GM18520 (cell line): ENCODE results near the gene ADAMTS2.
"Not testable (repeated sequence)": the region's sequence is repeated elsewhere in the genome, so short reads cannot be mapped to it uniquely, and the experiment has no call there.

Experiments used
- ATAC-seq: cut with Tn5 transposase; IDR thresholded peaks from one replicate; pipeline ENCODE4 v1.9.1; 2021; ENCODE audit not compliant: unreplicated experiment

ADAMTS2 gene

DNA sequence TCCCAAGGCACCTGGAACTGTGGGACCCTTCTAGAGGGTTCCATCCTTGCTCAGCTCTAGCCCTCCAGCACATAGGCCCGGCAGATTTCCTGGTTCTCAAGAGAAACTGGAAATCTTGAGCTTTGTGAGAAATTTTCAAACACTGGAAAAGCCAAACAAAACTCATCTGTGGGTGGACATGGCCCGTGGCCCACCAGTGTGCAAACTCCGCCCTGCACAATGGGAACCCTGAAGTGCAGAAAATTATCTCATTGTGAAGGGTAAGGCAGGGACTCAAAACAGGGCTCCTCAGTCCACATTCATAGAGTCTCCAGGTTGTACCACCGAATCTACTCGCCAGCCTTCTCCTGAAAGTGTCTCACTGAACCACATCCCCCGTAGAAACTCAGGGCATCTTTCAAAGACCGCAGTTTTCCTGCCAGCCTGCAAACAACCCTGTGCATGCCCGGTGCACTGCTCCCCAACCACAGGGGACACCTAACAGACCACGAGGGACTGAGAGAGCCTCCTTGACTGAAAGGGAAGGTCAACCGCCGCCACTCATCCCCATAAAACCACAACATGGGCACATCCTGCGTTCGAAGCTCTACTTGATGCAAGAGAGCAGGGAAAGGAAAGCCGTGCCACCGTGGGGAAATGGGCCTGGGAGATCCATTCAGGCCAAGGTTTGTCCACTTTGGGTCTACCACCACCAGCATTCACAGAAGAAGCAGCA lies 18.1 kb downstream of the ADAMTS2 start:
- no peak for ATAC-seq

DNA sequence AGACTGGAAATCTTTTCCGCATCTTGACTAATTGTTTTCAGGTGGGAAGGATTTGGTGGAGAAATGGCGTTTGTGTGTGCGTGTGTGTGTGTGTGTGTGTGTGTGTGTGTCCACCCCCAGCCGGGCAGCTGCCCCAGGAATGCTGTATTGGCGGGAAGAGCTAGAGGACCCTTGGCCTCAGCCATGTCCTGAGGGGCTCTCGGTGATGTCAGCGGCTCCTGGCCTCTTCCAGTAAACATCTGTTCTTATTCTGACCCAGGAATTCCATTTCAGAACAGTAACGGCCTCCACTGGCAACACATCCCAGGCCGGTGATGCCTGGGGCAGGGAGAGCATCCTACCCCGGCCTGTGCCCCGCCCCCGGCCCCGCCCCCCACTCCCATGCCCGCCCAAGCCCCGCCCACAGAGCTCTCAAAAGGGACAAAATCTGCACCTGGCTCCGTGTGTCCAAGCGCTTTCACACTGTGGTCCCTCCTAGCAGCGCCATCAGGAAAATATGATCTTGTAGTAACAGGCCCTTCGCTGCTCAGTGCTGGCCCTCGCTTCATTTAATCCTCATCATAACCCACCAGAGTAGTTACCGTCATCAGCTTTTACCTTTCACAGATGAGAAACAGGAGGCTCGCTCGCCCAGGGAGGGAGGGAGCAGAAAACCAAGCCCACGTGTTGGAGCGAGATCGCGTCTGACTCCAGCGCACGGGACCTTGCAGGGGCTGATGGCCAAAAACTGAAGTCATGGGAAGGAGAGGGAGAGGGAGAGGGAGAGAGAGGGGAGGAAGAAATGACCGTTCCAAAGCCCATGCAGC lies 18.9 kb downstream of the ADAMTS2 start:
- no peak for ATAC-seq

DNA sequence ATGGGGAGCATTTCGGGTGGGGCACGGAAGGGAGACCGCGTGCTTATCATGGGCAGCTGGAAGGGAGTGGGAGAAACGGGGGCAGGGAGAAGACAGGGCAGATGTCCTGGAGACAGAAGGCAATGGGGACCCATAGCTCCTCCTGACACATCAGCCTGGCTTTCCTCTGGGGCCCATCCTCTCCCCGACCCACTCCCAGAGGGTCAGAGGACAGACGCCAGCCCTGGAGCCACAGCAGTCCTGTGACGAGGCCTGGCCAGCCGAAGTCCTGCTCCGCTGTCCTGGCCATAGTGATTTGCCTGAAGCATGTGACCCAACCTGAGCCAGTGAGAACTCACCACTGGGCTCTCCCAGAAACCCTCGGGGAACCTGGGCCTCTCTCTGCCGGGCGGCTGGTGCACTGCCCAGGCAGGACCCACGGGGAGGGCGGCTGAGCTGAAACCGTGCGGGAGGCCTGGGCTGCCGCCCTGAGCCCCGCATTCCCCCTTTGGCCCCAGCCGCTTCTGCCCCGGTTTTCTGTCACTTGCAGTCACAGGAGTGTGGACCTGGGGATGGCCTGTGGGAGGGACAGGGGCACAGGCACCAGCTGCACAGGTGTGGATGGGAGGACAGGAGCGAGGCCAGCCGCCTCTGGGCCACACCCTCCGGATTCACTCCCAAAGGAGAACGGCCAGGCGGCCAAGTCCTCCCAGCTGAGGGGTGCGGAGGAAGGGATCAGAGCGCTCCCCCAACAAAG lies 19.8 kb downstream of the ADAMTS2 start:
- ATAC-seq: no peak

DNA sequence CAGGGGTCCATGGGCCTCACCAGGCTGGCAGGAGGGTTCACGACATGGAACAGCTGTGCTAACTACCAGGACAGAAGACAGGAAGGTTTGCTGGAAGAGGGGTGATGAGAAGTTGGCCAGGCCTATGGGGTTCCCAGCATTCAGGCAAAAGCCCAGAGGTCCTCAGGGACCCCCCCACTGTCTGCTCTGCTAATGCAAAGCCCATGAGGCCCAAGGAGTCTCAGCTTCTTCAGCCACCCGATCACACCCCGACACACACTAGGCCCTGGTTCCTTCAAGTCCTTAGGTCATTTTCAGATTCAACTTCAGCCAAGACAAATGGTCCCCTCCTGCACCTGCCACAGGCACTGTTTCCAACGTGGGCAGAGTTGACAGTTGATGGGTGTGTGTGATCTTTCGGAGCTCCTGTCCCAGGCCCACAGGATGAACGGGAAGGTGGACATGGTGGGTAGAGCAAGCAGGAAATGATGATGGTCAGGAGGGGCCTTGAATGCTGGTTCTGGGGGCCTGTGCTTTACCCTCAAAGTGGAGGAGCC lies 20.4 kb downstream of the ADAMTS2 start:
- ATAC-seq: no peak

DNA sequence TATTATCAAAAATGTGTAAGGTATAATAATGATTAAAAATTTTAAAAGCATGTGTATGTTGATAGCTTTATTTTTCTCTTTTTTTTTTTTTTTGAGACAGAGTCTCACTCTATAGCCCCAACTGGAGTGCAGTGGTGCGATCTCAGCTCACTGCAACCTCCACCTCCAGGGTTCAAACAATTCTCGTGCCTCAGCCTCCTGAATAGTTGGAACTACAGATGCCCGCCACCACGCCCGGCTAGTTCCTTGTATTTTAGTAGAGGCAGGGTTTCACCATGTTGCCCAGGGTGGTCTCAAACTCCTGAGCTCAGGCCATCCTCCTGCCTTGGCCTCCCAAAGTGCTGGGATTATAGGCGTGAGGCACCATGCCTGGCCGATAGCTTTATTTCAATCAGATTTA lies 20.9 kb downstream of the ADAMTS2 start:
- not testable (repeated sequence) for ATAC-seq

DNA sequence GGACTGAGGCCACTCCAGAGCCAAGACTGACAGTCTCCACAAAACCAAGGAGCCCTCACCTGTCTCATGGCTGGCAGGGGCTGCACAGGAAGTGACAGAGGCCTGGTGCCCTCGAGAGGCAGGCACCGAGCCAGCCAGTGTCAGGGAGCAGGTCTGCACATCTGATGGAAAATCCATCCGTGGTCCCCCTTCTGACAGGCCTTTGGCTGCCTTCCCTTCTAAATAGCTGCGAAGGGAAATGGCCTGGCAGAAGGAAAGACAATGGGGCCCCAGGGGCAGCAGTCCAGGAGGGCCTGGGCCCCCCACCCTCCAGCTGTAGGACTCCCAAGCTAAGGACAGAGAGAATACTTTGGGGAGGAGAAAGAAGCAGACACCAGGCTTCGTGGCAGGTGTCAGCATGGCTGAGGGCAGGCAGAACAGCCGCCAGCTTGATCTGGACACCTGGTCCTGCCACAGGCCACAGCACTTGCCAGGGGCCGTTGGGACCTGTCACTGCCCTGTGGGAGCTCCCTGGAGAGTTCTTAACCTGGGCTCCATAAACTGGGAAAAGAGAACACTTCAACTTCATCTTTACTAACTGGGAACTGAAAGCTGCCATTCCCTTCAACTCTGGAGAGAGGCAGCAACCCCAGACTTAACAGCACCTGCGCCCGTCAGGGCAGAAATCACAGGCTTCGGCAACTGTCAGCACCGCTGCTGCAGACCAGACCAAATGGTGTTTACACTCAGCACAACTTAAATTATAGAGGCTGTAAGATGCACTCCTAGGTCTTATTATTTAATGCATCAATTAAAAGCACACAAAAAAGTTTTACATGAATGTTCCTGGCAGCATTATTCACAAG lies 22.0 kb downstream of the ADAMTS2 start:
- ATAC-seq: no peak

DNA sequence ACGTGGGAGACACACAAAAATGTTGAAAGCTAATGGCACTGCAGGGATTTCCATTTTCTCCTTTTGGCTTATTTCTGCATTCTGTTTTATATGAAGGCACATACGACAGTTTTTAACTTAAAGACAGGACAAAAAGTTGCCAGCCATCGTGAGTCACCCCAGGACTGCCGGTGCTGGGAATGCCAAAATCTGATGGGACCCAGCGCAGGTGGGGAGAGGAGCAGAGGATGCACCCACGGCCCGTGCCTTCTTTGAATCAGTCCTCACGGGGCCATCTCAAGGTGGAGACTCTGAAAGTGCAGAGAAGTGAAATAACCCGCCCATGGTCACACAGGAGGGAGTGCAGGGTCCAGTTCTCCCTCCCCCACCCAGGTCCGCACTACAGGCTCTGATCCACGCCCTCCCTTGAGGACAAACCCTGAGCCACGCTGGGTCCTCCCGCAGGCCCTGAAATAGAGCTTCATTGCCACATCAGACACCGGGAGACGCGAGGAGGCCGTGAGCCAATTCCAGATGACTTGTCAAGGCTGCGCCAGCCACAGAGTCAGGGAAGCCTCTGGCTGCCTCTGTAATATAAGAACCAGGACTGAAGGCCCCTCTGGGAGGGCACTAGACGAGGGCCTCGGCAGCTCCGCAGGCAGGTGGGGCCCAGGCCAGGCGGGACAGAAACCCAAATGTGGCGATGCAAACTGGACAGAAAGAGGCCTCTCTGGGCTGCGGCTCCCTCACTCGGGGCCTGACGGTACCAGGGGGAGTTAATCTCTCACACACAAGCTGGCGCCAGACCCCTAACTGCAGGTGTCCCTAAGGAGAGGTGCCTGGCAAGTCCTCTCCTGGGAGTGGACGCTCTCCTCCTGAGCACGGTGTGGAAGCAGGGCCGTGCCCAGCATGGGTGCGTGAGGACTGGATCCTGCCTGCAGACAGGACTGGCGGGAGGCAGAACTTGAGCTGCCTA lies 22.9 kb downstream of the ADAMTS2 start:
- no peak for ATAC-seq

DNA sequence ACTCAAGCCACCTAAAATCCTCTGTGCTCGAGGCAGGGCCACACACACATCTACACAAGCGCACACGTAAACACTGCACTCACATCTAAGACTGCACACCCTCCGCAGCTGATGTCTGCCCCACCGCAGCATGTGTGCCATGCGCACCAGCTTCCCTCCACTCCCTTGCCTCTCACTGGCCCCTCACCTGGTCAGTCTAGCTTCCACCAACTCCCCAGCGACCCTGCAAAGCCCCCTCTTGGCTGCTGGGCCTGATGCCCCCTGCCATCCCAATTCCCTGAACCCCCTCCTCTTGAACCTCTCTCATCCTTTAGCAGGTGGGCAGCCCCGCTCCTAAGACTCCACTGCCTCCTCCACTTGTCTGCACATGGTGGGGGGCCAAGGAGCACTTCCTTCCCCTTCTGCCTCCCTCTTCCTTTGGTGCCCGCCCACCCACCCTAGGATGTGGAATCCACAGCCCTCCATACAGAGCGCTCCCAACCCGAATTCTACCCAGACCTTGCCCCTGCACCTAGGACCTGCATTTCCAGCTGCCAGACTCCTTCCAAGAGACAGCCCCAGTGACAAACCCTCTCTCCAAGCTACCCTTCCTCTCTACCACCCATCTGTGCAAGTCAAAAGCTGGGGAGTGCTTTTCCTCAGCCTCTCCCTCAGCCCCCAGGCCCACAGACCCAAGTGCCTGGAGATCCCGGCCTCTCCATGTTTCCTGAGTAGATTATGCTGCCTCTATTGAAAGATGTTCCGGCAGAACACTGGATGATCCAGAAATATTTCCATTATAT lies 23.9 kb downstream of the ADAMTS2 start:
- no peak for ATAC-seq

DNA sequence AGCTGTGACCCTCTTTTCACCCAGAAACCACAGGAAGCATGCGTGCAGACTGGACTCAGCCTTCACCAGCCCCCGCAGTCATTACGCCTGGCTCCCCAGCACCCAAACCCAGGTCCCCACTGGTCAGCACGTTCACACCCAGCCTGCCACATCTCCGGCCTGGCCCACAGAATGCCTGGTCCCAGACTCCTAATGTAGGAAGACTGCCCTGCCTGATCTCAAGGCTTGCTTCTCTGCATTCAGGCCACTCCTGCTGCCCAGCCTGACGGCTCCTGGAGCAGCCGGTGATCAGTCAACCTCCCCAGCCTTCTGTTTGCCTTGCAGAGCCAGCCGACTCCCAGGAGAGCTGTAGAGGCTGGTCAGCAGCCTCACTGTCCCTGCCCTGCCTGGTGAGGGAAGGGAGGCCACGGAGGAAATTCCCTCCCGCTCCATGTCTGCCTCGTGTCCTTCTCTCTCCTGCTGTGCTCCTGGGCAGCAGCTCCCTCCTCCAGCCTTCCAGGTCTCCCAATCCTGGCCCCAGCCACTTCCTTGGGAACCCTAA lies 25.4 kb downstream of the ADAMTS2 start:
- ATAC-seq: no peak

DNA sequence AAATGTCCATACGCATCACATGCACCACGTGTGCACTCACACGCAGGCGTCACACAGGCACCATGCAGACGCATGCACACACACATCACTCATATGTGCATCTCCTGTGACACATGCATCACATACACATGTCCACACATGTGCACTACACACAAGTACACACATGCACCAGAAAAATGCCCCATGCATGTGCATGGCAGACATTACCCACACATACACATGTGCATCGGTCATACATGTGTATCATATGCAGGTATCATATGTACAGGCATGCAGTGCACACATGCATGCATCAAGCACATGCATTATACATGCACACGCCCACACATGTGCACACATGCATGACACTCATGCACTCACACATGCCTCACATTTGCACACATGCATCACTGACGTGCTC lies 26.1 kb downstream of the ADAMTS2 start:
- ATAC-seq: no peak

DNA sequence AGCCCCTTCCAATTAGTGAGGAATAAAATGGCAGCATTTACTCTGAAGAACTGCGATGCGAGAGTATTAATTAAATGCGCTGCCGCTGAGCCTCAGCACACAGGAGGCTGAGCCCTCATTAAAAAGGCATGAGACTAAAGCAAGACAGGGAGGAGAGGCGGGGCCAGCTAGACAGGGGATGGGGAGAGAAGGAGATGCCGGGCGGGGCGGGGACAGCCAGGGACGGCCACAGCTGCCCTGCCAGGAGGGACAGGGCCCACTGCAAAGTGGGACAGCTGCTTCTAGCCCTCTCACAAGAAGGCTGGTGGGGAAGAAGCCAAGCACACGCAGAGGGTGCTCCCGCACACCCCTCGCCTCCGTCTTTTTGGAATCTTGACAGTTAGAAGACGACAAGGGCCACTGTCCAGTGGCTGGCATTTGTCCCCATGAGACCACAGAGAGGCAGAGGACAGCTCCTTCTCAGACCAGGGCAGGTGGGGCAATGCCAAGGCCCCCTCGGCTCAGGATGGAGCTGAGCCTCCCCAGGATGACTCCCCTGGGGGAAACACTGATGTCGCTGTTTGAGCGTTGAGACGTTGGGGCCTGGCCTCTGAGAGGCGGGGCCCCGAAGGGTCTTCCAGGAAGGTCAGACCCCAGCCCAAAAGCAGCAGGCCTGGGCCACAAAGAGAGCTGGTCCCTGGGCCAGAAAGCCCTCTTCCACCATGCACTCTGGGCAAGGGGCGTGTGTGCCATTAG lies 26.9 kb downstream of the ADAMTS2 start:
- ATAC-seq: no peak

DNA sequence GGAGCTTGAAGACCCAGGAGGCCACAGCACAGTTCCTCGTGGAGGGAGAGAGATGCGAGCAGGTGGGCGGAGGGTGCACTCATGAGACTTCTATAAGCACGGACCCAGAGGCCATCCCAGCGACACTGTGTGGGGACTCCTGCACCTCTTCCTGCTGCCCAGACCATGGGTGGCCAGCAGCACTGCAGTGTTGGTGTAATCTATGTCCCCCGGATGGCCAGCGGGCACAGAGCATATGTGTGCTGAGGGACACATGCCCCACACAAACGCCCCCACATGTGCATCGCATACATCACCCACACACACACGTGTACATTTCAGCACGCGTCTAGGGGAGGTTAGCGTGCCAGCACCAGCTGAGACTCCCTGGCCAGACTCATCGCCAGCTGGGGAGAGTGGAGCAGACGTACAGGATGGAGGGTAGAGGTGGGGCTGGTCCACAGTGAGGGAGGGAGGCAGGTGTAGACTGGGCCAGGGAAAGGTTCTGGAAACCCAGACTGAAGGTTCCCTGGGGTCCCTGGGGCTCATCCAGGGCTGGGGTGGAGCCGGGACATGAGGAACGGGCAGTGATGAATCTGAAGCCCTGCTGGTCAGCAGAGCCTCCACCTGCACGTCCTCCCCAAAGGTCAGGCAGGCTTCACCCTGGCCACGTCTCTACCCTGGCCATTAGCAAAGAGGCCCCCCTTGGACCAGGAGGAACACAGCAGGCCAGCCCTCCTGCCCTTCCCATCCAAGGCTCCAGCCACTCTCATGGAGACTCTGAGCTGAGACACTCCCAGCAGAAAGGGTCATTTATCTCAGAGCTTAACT lies 27.6 kb downstream of the ADAMTS2 start:
- no peak for ATAC-seq

DNA sequence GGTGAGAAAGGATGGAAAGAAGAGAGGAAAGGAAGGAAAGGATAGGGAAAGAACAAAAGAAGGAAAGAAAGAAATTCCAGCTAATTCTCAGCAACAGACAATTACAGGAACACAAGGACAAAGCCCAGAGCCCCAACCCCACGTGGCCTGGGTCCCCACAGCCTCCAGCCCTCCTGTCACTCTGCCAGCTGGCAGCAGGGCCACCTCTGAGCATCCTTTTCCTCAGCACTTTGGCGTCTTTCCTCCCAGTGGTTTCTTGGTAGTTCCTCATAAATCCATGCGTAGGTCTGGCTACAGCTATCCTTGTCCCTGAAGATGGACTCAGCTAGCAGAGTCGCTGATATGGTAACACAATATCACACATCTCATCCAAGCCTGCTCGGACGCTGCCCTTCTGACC lies 28.3 kb downstream of the ADAMTS2 start:
- ATAC-seq: no peak

DNA sequence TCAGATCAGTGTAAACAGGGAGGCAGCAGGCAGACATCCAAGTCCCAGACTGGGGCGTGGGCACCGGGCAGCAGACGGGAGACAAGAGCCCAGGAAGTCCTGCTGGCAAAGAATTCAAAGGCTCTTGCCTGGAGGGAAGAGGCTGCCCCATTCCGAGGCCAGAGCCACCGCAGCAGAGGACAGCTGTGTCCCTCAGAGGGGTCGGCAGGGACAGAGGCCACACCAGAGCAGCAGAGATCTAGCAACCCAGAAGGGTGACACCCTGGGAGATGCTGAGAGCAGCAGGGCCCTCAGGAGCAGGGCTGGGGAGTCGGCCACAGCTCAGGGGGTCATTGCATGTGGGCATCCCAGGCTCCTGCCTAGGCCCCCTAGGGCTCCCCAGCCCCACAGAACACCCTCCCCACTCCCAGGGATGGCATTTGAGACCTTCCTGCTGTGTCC lies 29.1 kb downstream of the ADAMTS2 start:
- no peak for ATAC-seq

DNA sequence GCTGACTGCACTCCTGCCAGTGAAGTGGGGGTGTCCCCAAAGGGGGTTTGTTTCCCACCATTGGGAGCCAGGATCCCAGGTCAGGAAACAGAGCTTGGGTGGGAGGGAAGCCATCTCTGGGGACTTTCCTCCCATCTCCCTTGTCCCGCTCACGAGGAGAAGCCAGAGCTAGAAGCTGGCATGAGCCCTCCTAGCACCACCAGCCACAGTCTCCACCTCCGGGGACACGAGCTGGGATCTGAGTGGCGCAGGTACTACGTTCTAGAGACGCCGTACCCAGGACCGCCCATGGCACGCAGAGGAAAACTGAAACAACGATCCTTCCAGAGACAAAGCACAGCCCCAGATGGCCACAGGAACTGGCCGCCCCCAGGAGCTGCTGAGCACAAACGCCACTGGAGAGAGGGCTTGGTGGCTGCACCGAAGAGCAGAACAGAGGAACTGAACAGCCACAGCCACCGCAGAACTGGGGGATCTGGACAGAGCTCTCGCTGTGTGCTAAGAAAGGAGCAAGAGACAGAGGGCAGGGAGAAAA lies 29.8 kb downstream of the ADAMTS2 start:
- no peak for ATAC-seq

DNA sequence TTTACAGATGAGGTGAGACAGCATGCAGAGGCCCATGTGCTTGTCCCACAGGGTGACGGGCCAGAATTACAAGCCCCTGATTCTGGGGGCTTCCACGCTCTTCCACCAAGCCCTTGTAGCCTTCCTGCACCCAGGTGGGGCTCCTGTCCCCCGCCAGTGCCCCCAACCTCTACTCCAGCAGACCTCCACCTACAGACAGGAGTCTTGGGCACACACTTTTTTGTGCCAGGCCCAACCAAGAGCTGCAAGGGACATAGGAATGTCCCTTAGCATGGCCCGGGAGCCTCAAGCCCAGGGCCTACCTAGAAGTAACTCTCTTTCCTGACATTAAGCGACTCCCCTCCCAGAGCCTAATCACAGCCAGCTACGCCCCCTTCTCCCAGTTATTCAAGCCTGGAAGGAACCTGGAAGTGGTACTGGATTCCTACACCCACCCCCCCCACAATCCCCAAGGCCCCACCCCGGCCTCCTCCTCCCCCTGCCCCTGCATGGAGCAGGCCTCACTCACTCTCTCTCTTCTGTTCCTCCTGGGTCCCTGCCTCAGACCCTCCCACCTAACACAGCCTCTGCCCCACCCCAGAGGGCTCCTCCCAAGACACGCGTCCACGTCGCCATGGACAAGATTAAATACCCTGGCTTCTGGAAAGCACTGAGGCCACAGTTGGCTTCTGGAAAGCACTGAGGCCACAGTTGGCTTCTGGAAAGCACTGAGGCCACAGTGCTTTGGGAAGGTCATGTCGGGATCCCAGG lies 30.5 kb downstream of the ADAMTS2 start:
- no peak for ATAC-seq
